K562 (cell line): ENCODE results near the gene MRPS5. TPM values are rescaled to one million over a fixed set of nuclear protein-coding genes. Genes with fewer than 3 reads are reported as not detected.

Source experiments
- ATAC-seq: fragments of 200-7000 bp; cut with Tn5 transposase; 3 replicates; pipeline ENCODE4 v1.9.1; 2020; ENCODE audit warnings: moderate library complexity
- BruUV-seq: library from RNA; stranded (reverse); fragments of 400-500 nt; replicated peaks from 2 replicates; lab custom pipeline; 2021; lab: Mats Ljungman, UMichigan
- CTCF ChIA-PET: fragments of 300-600 bp; formaldehyde crosslinking; extraction: SDS; loops from one replicate; lab custom pipeline; 2021; ENCODE audit warnings: low intra/inter-chr PET ratio; lab: Yijun Ruan, JAX
- POLR2A ChIA-PET: fragments of 300-600, 350-650 bp; sonication (Branson Sonifier 250); formaldehyde crosslinking; extraction: SDS; loops from one replicate; lab custom pipeline; 2021; ENCODE audit warnings: antibody characterized with exemption, inconsistent platforms; lab: Yijun Ruan, JAX
- DNase-seq, 4 experiments: peaks; one replicate each; pipeline versions ENCODE4 v3.0.0 to v3.0.0-alpha.2; 2011 to 2018; ENCODE audit warnings: low spot score in 3 of 4, mixed read lengths in 3 of 4; ENCODE audit errors: extremely low read depth in 1 of 4
- FAIRE-seq: peaks from 2 replicates; lab custom pipeline; 2011; peaks lifted over from hg19 to GRCh38; lab: Jason Lieb, UNC
- H2AFZ ChIP-seq: 2 replicates; pipeline ENCODE4 v1.6.0; 2011; ENCODE audit warnings: low read depth, low read length, control low read depth, inconsistent platforms
- H3K27ac ChIP-seq: fragments of 200-600 bp; 3 replicates; pipeline ENCODE4 v1.8.0; 2011; ENCODE audit warnings: low read depth, mild to moderate bottlenecking, control low read depth, inconsistent platforms, low read length, moderate library complexity, mixed read lengths; ENCODE audit errors: extremely low read depth
- H3K27me3 ChIP-seq, 2 experiments: fragments of 300-600 bp in 1 of 2; 2 replicates in 1 of 2; 3 replicates in 1 of 2; pipeline versions ENCODE4 v1.6.0 to v1.8.0; 2011; ENCODE audit warnings: inconsistent platforms in 2 of 2, low read length in 2 of 2, mild to moderate bottlenecking in 1 of 2, mixed read lengths in 1 of 2, moderate library complexity in 1 of 2; ENCODE audit not compliant: control insufficient read depth in 2 of 2, insufficient read depth in 2 of 2
- H3K36me3 ChIP-seq: fragments of 300-600 bp; 3 replicates; pipeline ENCODE4 v1.8.0; 2011; ENCODE audit warnings: mild to moderate bottlenecking, low read length, inconsistent platforms; ENCODE audit not compliant: control insufficient read depth, insufficient read depth
- H3K4me1 ChIP-seq, 2 experiments: fragments of 200-600 bp in 1 of 2; replicated peaks in 1 of 2; 2 replicates in 1 of 2; 3 replicates in 1 of 2; pipeline versions ENCODE4 v1.5.1 to v1.8.0; 2011; ENCODE audit warnings: inconsistent platforms in 2 of 2, low read length in 2 of 2, mild to moderate bottlenecking in 1 of 2, mixed read lengths in 1 of 2, moderate library complexity in 1 of 2; ENCODE audit not compliant: control insufficient read depth in 2 of 2, insufficient read depth in 2 of 2
- H3K4me2 ChIP-seq: 2 replicates; pipeline ENCODE4 v1.6.1; 2011; ENCODE audit warnings: low read length, control low read depth, inconsistent platforms, mixed read lengths; ENCODE audit not compliant: insufficient read depth
- H3K4me3 ChIP-seq: fragments of 200-600 bp; sonication (generic), shearing (Covaris generic); 2 replicates; pipeline ENCODE4 v1.5.1; 2016; ENCODE audit warnings: control low read depth, inconsistent platforms
- H3K79me2 ChIP-seq: fragments of 200-600 bp; 3 replicates; pipeline ENCODE4 v1.8.0; 2011; ENCODE audit warnings: low read length, inconsistent platforms; ENCODE audit not compliant: control insufficient read depth, insufficient read depth
- H3K9ac ChIP-seq, 2 experiments: 2 replicates each; pipeline versions ENCODE4 v1.6.0 to v1.6.1; 2011; ENCODE audit warnings: low read depth in 2 of 2, low read length in 2 of 2, control low read depth in 1 of 2, inconsistent platforms in 1 of 2, mild to moderate bottlenecking in 1 of 2, mixed read lengths in 1 of 2; ENCODE audit not compliant: insufficient read depth in 1 of 2
- H3K9me1 ChIP-seq: one replicate; pipeline ENCODE4 v1.6.0; 2011; ENCODE audit warnings: inconsistent platforms, mild to moderate bottlenecking, low read length, moderate library complexity; ENCODE audit not compliant: control insufficient read depth, insufficient read depth
- H3K9me3 ChIP-seq: replicated peaks from 2 replicates; pipeline ENCODE4 v1.5.1; 2011; ENCODE audit warnings: low read depth, low read length, inconsistent platforms; ENCODE audit not compliant: control insufficient read depth, insufficient read depth
- H4K20me1 ChIP-seq: replicated peaks from 2 replicates; pipeline ENCODE4 v1.6.1; 2011; ENCODE audit warnings: low read length, inconsistent platforms, mixed read lengths; ENCODE audit not compliant: control insufficient read depth, insufficient read depth
- CBX2 ChIP-seq: fragments of 200-600 bp; sonication (generic); IDR thresholded peaks from one replicate; pipeline ENCODE4 v1.6.1; 2012; ENCODE audit warnings: mild to moderate bottlenecking, low read length, inconsistent platforms; ENCODE audit not compliant: insufficient read depth, poor library complexity, severe bottlenecking
- EP400 ChIP-seq: fragments of 450-650 bp; IDR thresholded peaks from 2 replicates; pipeline ENCODE4 v1.6.1; 2017; ENCODE audit warnings: antibody characterized with exemption, mild to moderate bottlenecking, moderate library complexity
- KLF13 ChIP-seq: fragments of 450-650 bp; IDR thresholded peaks from 2 replicates; pipeline ENCODE4 v1.6.1; 2016; ENCODE audit warnings: missing genetic modification characterization, low read depth, mild to moderate bottlenecking, missing compliant biosample characterization, moderate library complexity, borderline replicate concordance
- L3MBTL2 ChIP-seq: fragments of 450-650 bp; IDR thresholded peaks from 2 replicates; pipeline ENCODE4 v1.6.1; 2016; ENCODE audit warnings: mild to moderate bottlenecking, moderate library complexity
- NKRF ChIP-seq: fragments of 450-650 bp; IDR thresholded peaks from 2 replicates; pipeline ENCODE4 v1.6.1; 2016; ENCODE audit warnings: borderline replicate concordance
- NUFIP1 ChIP-seq: fragments of 450-650 bp; IDR thresholded peaks from 2 replicates; pipeline ENCODE4 v1.6.1; 2018; ENCODE audit not compliant: partially characterized antibody
- POLR2G ChIP-seq: fragments of 200-400 bp; formaldehyde crosslinking; IDR thresholded peaks from 2 replicates; pipeline ENCODE4 v1.6.1; 2017; ENCODE audit warnings: low read depth, mild to moderate bottlenecking, antibody characterized with exemption, low read length, moderate library complexity
- ZBTB12 ChIP-seq: fragments of 250-450 bp; sonication (Bioruptor Pico); IDR thresholded peaks from 2 replicates; pipeline ENCODE4 v1.4.0; 2020
- ZNF23 ChIP-seq: fragments of 250-450 bp; sonication (Bioruptor Pico); IDR thresholded peaks from 2 replicates; pipeline ENCODE4 v1.4.0; 2020; ENCODE audit warnings: mild to moderate bottlenecking
- ZNF75A ChIP-seq: fragments of 450-650 bp; formaldehyde crosslinking; IDR thresholded peaks from 2 replicates; pipeline ENCODE4 v1.4.0; 2020; ENCODE audit warnings: mild to moderate bottlenecking
- WGBS: fragments of 100-300 bp; shearing (Covaris generic); methylation state at CpG from one replicate; pipeline ENCODE4 v1.1.6; 2016; ENCODE audit warnings: low coverage, mixed read lengths; ENCODE audit not compliant: insufficient coverage; ENCODE audit errors: missing lambda C conversion rate; 5-methylcytosine and 5-hydroxymethylcytosine counted together
- in situ Hi-C: fragments of 300-500 bp; cut with MboI; formaldehyde crosslinking; loops from 4 replicates; pipeline ENCODE4 v1.15.0; 2018; ENCODE audit warnings: inconsistent platforms, mixed read lengths
- intact Hi-C: fragments of 100-400 bp; cut with micrococcal nuclease; formaldehyde crosslinking; loops from 2 replicates; pipeline ENCODE4 v1.14.2; 2022
- polyA plus RNA-seq, 8 experiments: library from polyadenylated mRNA; depleted of rRNA in 4 of 8; stranded (reverse) in 5 of 8; unstranded in 3 of 8; fragments of >200 nt; fragmentation: Nextera tagmentation in 2 of 8; fragmentation: Illumina TruSeq in 1 of 8; extraction: Ambion mirVana in 2 of 8; extraction: Trizol in 1 of 8; gene quantifications; 2 replicates each; pipeline versions ENCODE4 v1.2.1 to v1.2.3, GENCODE V29; 2011 to 2014; ENCODE audit warnings: inconsistent platforms in 1 of 8, missing spikeins in 1 of 8
- total RNA-seq, 7 experiments: library from RNA; depleted of rRNA in 6 of 7; stranded (reverse); fragments of >200 nt in 6 of 7; fragmentation: Illumina TruSeq in 2 of 7; extraction: Trizol in 2 of 7; gene quantifications; 2 replicates each; pipeline versions ENCODE4 v1.2.1 to v1.2.3, GENCODE V29; 2011 to 2021; ENCODE audit warnings: low replicate concordance in 1 of 7

The MRPS5 gene
- total and polyA plus RNA-seq, 9 of the 15 experiments (the other 6 are each of a cell fraction or from before 2014, with no cell fraction given), result 85.0 to 162 (median 118) TPM

- no peaks in the 10 kb centered on the region for H3K79me2 ChIP-seq
- BruUV-seq, result no TSS peak
Measured at GRCh38 chr2:95044601-95045000, 77.0 kb downstream of the MRPS5 start.

More at GRCh38 chr2:95044601-95045000, 77.0 kb downstream of the MRPS5 start:
- FAIRE-seq (no peak), ATAC-seq (no peak), DNase-seq (no peak)
- Histone ChIP-seq H3K4me2 (no peak overlapping the region), H3K9ac (no peak overlapping the region), H3K4me3 (no peak overlapping the region), H3K9me3 (no peaks in the 10 kb centered on the region), H4K20me1 (no peaks in the 10 kb centered on the region), H3K27ac (no peak overlapping the region), H3K36me3 (no peaks in the 10 kb centered on the region), H3K4me1 (no peaks in the 10 kb centered on the region), H3K9me1 (no peaks in the 10 kb centered on the region), H3K27me3 (peaks cover 6 to 53% of the 10 kb centered on the region in 2 experiments; a peak in 3 of 5 replicates), H2AFZ (no peak overlapping the region)
- CTCF ChIA-PET, result no interaction called here
- intact Hi-C loops, result loop anchor here (5.0 kb wide), 1 partner anchor 172 kb away; the partner anchor contains the start of gene TEKT4
- POLR2A ChIA-PET, result interaction anchor here (0.6 kb wide), 1 partner anchor 143 kb away, joined by 3 read pairs; no protein-coding TSS in a partner anchor
- TF ChIP-seq NKRF (no peak), ZNF23 (CRISPR knock-in tag) (no peak), L3MBTL2 (no peak), EP400 (no peak), ZBTB12 (CRISPR knock-in tag) (no peak), CBX2 (no peak), NUFIP1 (no peak), KLF13 (tag) (no peak), ZNF75A (no peak), POLR2G (no peak)
- in situ Hi-C loops, result no loop called here
- 6% methylated on average over 4 of the region's 5 CpGs for WGBS
